IPS DF 6.9 (cell line): ENCODE measurements around the gene TSPAN32.

Source experiments
- DNase-seq: peaks from one replicate; pipeline ENCODE4 v3.0.0-alpha.2; 2013; ENCODE audit warnings: low read depth, low spot score
- H3K27ac ChIP-seq: one replicate; pipeline ENCODE4 v1.5.1; 2013; ENCODE audit warnings: low read length, control low read depth
- H3K27me3 ChIP-seq: 2 replicates; pipeline ENCODE4 v1.6.1; 2013; ENCODE audit warnings: mild to moderate bottlenecking, low read length; ENCODE audit not compliant: control insufficient read depth, insufficient read depth
- H3K36me3 ChIP-seq: 2 replicates; pipeline ENCODE4 v1.6.1; 2013; ENCODE audit warnings: low read length; ENCODE audit not compliant: control insufficient read depth, insufficient read depth
- H3K4me1 ChIP-seq: 2 replicates; pipeline ENCODE4 v1.6.1; 2013; ENCODE audit warnings: low read length; ENCODE audit not compliant: control insufficient read depth, insufficient read depth
- H3K4me3 ChIP-seq: 2 replicates; pipeline ENCODE4 v1.5.1; 2013; ENCODE audit warnings: mild to moderate bottlenecking, low read length
- H3K9me3 ChIP-seq: 2 replicates; pipeline ENCODE4 v1.6.1; 2013; ENCODE audit warnings: low read length, inconsistent platforms; ENCODE audit not compliant: control insufficient read depth, insufficient read depth
- WGBS: extraction: QIAGEN DNeasy Blood & Tissue Kit; methylation state at CpG from one replicate; pipeline ENCODE4 v1.1.7; 2013; ENCODE audit warnings: mixed read lengths, missing lambda C conversion rate; ENCODE audit not compliant: insufficient read length, insufficient coverage; 5-methylcytosine and 5-hydroxymethylcytosine counted together

TSPAN32 gene

GRCh38 chr11:2319791-2320472 lies 18.1 kb downstream of the TSPAN32 start:
- H3K9me3 ChIP-seq = no peaks in the 10 kb centered on the region
- no peak for DNase-seq
- no peak overlapping the region for H3K4me3 ChIP-seq
- no CpG with 5 or more reads among the region's 10 CpGs for WGBS
- no peaks in the 10 kb centered on the region for H3K36me3 ChIP-seq
- no peaks in the 10 kb centered on the region for H3K4me1 ChIP-seq
- H3K27ac ChIP-seq = no peak overlapping the region
- no peaks in the 10 kb centered on the region for H3K27me3 ChIP-seq

- Histone ChIP-seq H3K4me1 (no peaks in the 10 kb centered on the region), H3K4me3 (no peak overlapping the region), H3K27ac (no peak overlapping the region), H3K36me3 (no peaks in the 10 kb centered on the region), H3K9me3 (no peaks in the 10 kb centered on the region), H3K27me3 (no peaks in the 10 kb centered on the region)
- DNase-seq = no peak
- WGBS = no CpG with 5 or more reads among the region's 23 CpGs
These were observed 18.9 kb downstream of the TSPAN32 start for GRCh38 chr11:2320568-2321310.

- Histone ChIP-seq H3K27ac (no peak overlapping the region), H3K4me3 (no peak overlapping the region), H3K4me1 (no peaks in the 10 kb centered on the region), H3K27me3 (no peaks in the 10 kb centered on the region), H3K9me3 (no peaks in the 10 kb centered on the region), H3K36me3 (no peaks in the 10 kb centered on the region)
- DNase-seq = no peak
- WGBS = no CpG with 5 or more reads among the region's 6 CpGs
These were observed 19.5 kb downstream of the TSPAN32 start for GRCh38 chr11:2321311-2321683.

GRCh38 chr11:2325123-2325522 lies 23.3 kb downstream of the TSPAN32 start:
- Histone ChIP-seq H3K27ac (no peak overlapping the region), H3K4me3 (no peak overlapping the region), H3K36me3 (no peaks in the 10 kb centered on the region), H3K4me1 (no peaks in the 10 kb centered on the region), H3K9me3 (no peaks in the 10 kb centered on the region; the same call in 1 of the 2 replicates), H3K27me3 (0 out of 2 replicates have a peak, but pooled peaks cover 1% of the 10 kb centered on the region)
- no peak for DNase-seq
- no CpG with 5 or more reads among the region's 4 CpGs for WGBS

GRCh38 chr11:2325719-2326118 lies 23.9 kb downstream of the TSPAN32 start:
- no peak overlapping the region for H3K27ac ChIP-seq
- H3K27me3 ChIP-seq = 0 out of 2 replicates have a peak, but pooled peaks cover 1% of the 10 kb centered on the region
- H3K36me3 ChIP-seq = no peaks in the 10 kb centered on the region
- no peak for DNase-seq
- no peaks in the 10 kb centered on the region for H3K4me1 ChIP-seq
- no CpG with 5 or more reads among the region's 2 CpGs for WGBS
- no peak overlapping the region for H3K4me3 ChIP-seq
- H3K9me3 ChIP-seq = no peaks in the 10 kb centered on the region; the same call in 1 of the 2 replicates

- no peaks in the 10 kb centered on the region for H3K4me1 ChIP-seq
- H3K9me3 ChIP-seq = no peaks in the 10 kb centered on the region; the same call in 1 of the 2 replicates
- no peak overlapping the region for H3K4me3 ChIP-seq
- no peak for DNase-seq
- no peaks in the 10 kb centered on the region for H3K36me3 ChIP-seq
- 0 out of 2 replicates have a peak, but pooled peaks cover 1% of the 10 kb centered on the region for H3K27me3 ChIP-seq
- no peak overlapping the region for H3K27ac ChIP-seq
- no CpG with 5 or more reads among the region's 11 CpGs for WGBS
These were observed 25.2 kb downstream of the TSPAN32 start for GRCh38 chr11:2327032-2327431.

GRCh38 chr11:2328021-2328420 lies 26.2 kb downstream of the TSPAN32 start:
- no peak overlapping the region for H3K27ac ChIP-seq
- 0 out of 2 replicates have a peak, but pooled peaks cover 1% of the 10 kb centered on the region for H3K27me3 ChIP-seq
- no peaks in the 10 kb centered on the region for H3K36me3 ChIP-seq
- no peak for DNase-seq
- H3K4me1 ChIP-seq = no peaks in the 10 kb centered on the region
- WGBS = no CpG with 5 or more reads among the region's 11 CpGs
- H3K4me3 ChIP-seq = no peak overlapping the region
- H3K9me3 ChIP-seq = no peaks in the 10 kb centered on the region; the same call in 1 of the 2 replicates

- 0 out of 2 replicates have a peak, but pooled peaks cover 1% of the 10 kb centered on the region for H3K27me3 ChIP-seq
These were observed 27.0 kb downstream of the TSPAN32 start for GRCh38 chr11:2328656-2329354.

GRCh38 chr11:2329551-2329950 lies 27.7 kb downstream of the TSPAN32 start:
- H3K4me1 ChIP-seq = no peaks in the 10 kb centered on the region
- H3K27me3 ChIP-seq = 0 out of 2 replicates have a peak, but pooled peaks cover 1% of the 10 kb centered on the region
- no peak for DNase-seq
- no CpG with 5 or more reads among the region's 9 CpGs for WGBS
- H3K36me3 ChIP-seq = no peaks in the 10 kb centered on the region
- H3K9me3 ChIP-seq = no peaks in the 10 kb centered on the region; the same call in 1 of the 2 replicates
- H3K4me3 ChIP-seq = no peak overlapping the region
- no peak overlapping the region for H3K27ac ChIP-seq

More at GRCh38 chr11:2328656-2329354, 27.0 kb downstream of the TSPAN32 start:
- Histone ChIP-seq H3K4me1 (no peaks in the 10 kb centered on the region), H3K4me3 (no peak overlapping the region), H3K9me3 (no peaks in the 10 kb centered on the region; the same call in 1 of the 2 replicates), H3K27ac (no peak overlapping the region), H3K36me3 (no peaks in the 10 kb centered on the region)
- DNase-seq = no peak
- WGBS = no CpG with 5 or more reads among the region's 15 CpGs

GRCh38 chr11:2330696-2331095 lies 28.9 kb downstream of the TSPAN32 start:
- Histone ChIP-seq H3K36me3 (no peaks in the 10 kb centered on the region), H3K9me3 (no peaks in the 10 kb centered on the region; the same call in 1 of the 2 replicates), H3K27me3 (0 out of 2 replicates have a peak, but pooled peaks cover 1% of the 10 kb centered on the region), H3K27ac (no peak overlapping the region), H3K4me1 (no peaks in the 10 kb centered on the region), H3K4me3 (no peak overlapping the region)
- WGBS = no CpG with 5 or more reads among the region's 6 CpGs
- DNase-seq = no peak
